H9 (cell line): ENCODE results near the gene PANX2. TPM values are rescaled to one million over a fixed set of nuclear protein-coding genes. Genes with fewer than 3 reads are reported as not detected.

ENCODE experiments used
- DNase-seq: peaks from one replicate; pipeline ENCODE4 v3.0.0-alpha.2; 2017
- H2AFZ ChIP-seq: one replicate; pipeline ENCODE4 v1.6.1; 2013; ENCODE audit warnings: mild to moderate bottlenecking, low read length, control low read depth, moderate library complexity
- H2AK5ac ChIP-seq: 2 replicates; pipeline ENCODE4 v1.6.1; 2013; ENCODE audit warnings: low read length, control low read depth, mixed read lengths; ENCODE audit not compliant: insufficient read length
- H2BK120ac ChIP-seq: one replicate; pipeline ENCODE4 v1.6.1; 2013; ENCODE audit warnings: low read depth, mild to moderate bottlenecking, low read length, control low read depth, inconsistent platforms; ENCODE audit not compliant: poor library complexity, severe bottlenecking
- H2BK12ac ChIP-seq: 2 replicates; pipeline ENCODE4 v1.6.1; 2013; ENCODE audit warnings: low read length, control low read depth, mixed read lengths, low read depth; ENCODE audit not compliant: insufficient read length
- H2BK15ac ChIP-seq: 2 replicates; pipeline ENCODE4 v1.6.1; 2013; ENCODE audit warnings: low read depth, low read length, control low read depth
- H2BK20ac ChIP-seq: one replicate; pipeline ENCODE4 v1.6.1; 2013; ENCODE audit warnings: low read depth, mild to moderate bottlenecking, low read length, control low read depth, inconsistent platforms; ENCODE audit not compliant: poor library complexity, severe bottlenecking
- H2BK5ac ChIP-seq: 2 replicates; pipeline ENCODE4 v1.6.1; 2013; ENCODE audit warnings: low read length, control low read depth, mixed read lengths; ENCODE audit not compliant: insufficient read length
- H3K14ac ChIP-seq: 2 replicates; pipeline ENCODE4 v1.6.1; 2013; ENCODE audit warnings: low read length, control low read depth; ENCODE audit not compliant: insufficient read depth
- H3K18ac ChIP-seq: 2 replicates; pipeline ENCODE4 v1.6.1; 2013; ENCODE audit warnings: low read depth, mild to moderate bottlenecking, mixed read lengths, low read length, control low read depth; ENCODE audit not compliant: insufficient read length
- H3K23ac ChIP-seq: 2 replicates; pipeline ENCODE4 v1.6.1; 2013; ENCODE audit warnings: low read length, control low read depth, mixed read lengths, low read depth; ENCODE audit not compliant: insufficient read length
- H3K23me2 ChIP-seq: 2 replicates; pipeline ENCODE4 v1.6.1; 2013; ENCODE audit warnings: low read depth, mild to moderate bottlenecking, mixed read lengths, low read length, control low read depth; ENCODE audit not compliant: insufficient read length, poor library complexity, severe bottlenecking
- H3K27ac ChIP-seq: 2 replicates; pipeline ENCODE4 v1.5.1; 2013; ENCODE audit warnings: low read length, control low read depth, mixed read lengths, low read depth; ENCODE audit not compliant: insufficient read length
- H3K27me3 ChIP-seq: 2 replicates; pipeline ENCODE4 v1.6.1; 2013; ENCODE audit warnings: low read length, control low read depth, inconsistent platforms; ENCODE audit not compliant: insufficient read depth
- H3K4ac ChIP-seq: 2 replicates; pipeline ENCODE4 v1.6.1; 2013; ENCODE audit warnings: low read depth, mild to moderate bottlenecking, control low read depth, inconsistent platforms, low read length, moderate library complexity
- H3K4me1 ChIP-seq: 2 replicates; pipeline ENCODE4 v1.6.1; 2013; ENCODE audit warnings: low read length, control low read depth, inconsistent platforms; ENCODE audit not compliant: insufficient read depth
- H3K4me2 ChIP-seq: 2 replicates; pipeline ENCODE4 v1.6.1; 2013; ENCODE audit warnings: low read length, control low read depth, mixed read lengths; ENCODE audit not compliant: insufficient read length, insufficient read depth
- H3K56ac ChIP-seq: 2 replicates; pipeline ENCODE4 v1.6.1; 2013; ENCODE audit warnings: low read depth, mild to moderate bottlenecking, mixed read lengths, low read length, control low read depth; ENCODE audit not compliant: insufficient read length
- H3K79me1 ChIP-seq: 2 replicates; pipeline ENCODE4 v1.6.1; 2013; ENCODE audit warnings: low read depth, mild to moderate bottlenecking, moderate library complexity, low read length, control low read depth, inconsistent platforms; ENCODE audit not compliant: insufficient read depth, poor library complexity, severe bottlenecking
- H3K79me2 ChIP-seq: 2 replicates; pipeline ENCODE4 v1.6.1; 2013; ENCODE audit warnings: low read length, control low read depth, inconsistent platforms; ENCODE audit not compliant: insufficient read depth
- H3K9ac ChIP-seq: 2 replicates; pipeline ENCODE4 v1.6.1; 2013; ENCODE audit warnings: low read length, control low read depth, mixed read lengths; ENCODE audit not compliant: insufficient read length; ENCODE audit errors: extremely low read depth
- H3K9me3 ChIP-seq: one replicate; pipeline ENCODE4 v1.6.1; 2013; ENCODE audit warnings: low read depth, low read length, inconsistent platforms; ENCODE audit not compliant: control insufficient read depth
- H3T11ph ChIP-seq: one replicate; pipeline ENCODE4 v1.6.1; 2013; ENCODE audit warnings: mild to moderate bottlenecking, low read length, control low read depth, inconsistent platforms
- H4K20me1 ChIP-seq: one replicate; pipeline ENCODE4 v1.6.1; 2013; ENCODE audit not compliant: control insufficient read depth, insufficient read length, insufficient read depth
- H4K5ac ChIP-seq: 2 replicates; pipeline ENCODE4 v1.6.1; 2013; ENCODE audit warnings: low read depth, mild to moderate bottlenecking, mixed read lengths, low read length, control low read depth; ENCODE audit not compliant: insufficient read length
- H4K8ac ChIP-seq: replicated peaks from 2 replicates; pipeline ENCODE4 v1.6.1; 2013; ENCODE audit warnings: low read length, control low read depth, mixed read lengths, low read depth; ENCODE audit not compliant: insufficient read length
- H4K91ac ChIP-seq: 2 replicates; pipeline ENCODE4 v1.6.1; 2013; ENCODE audit warnings: low read depth, mild to moderate bottlenecking, moderate library complexity, mixed read lengths, low read length, control low read depth; ENCODE audit not compliant: insufficient read length
- H3K27ac Mint-ChIP-seq, 3 experiments: 2 replicates in 2 of 3; 3 replicates in 1 of 3; pipeline ENCODE4 v1.8.0; 2020 to 2021; ENCODE audit warnings: mixed read lengths in 3 of 3, mild to moderate bottlenecking in 1 of 3, moderate library complexity in 1 of 3
- H3K27me3 Mint-ChIP-seq: 2 replicates; pipeline ENCODE4 v1.8.0; 2021; ENCODE audit warnings: low read depth, mild to moderate bottlenecking, moderate library complexity, mixed read lengths
- H3K36me3 Mint-ChIP-seq, 3 experiments: 2 replicates in 2 of 3; 3 replicates in 1 of 3; pipeline ENCODE4 v1.8.0; 2020 to 2021; ENCODE audit warnings: low read depth in 3 of 3, mixed read lengths in 3 of 3; ENCODE audit not compliant: insufficient read depth in 1 of 3
- H3K4me1 Mint-ChIP-seq, 2 experiments: 2 replicates each; pipeline ENCODE4 v1.8.0; 2020; ENCODE audit warnings: mixed read lengths in 2 of 2
- H3K4me3 Mint-ChIP-seq, 2 experiments: 2 replicates in 1 of 2; 3 replicates in 1 of 2; pipeline ENCODE4 v1.8.0; 2020 to 2021; ENCODE audit warnings: mild to moderate bottlenecking in 2 of 2, mixed read lengths in 2 of 2, moderate library complexity in 1 of 2
- H3K9me3 Mint-ChIP-seq, 2 experiments: 2 replicates in 1 of 2; 3 replicates in 1 of 2; pipeline ENCODE4 v1.8.0; 2020; ENCODE audit warnings: mild to moderate bottlenecking in 2 of 2, mixed read lengths in 2 of 2, moderate library complexity in 1 of 2
- CTCF ChIP-seq: fragments of 200-600 bp; sonication (generic); conservative IDR thresholded peaks from 3 replicates; pipeline ENCODE4 v1.8.0; 2021; ENCODE audit warnings: antibody characterized with exemption, mild to moderate bottlenecking
- WGBS: extraction: QIAGEN DNeasy Blood & Tissue Kit; methylation state at CpG from one replicate; pipeline ENCODE4 v1.1.7; 2013; ENCODE audit warnings: missing lambda C conversion rate, low lambda C conversion rate, mixed read lengths; ENCODE audit not compliant: insufficient read length; ENCODE audit errors: extremely low coverage; 5-methylcytosine and 5-hydroxymethylcytosine counted together
- total RNA-seq: library from RNA; stranded (reverse); gene quantifications from 2 replicates; pipeline ENCODE4 v1.2.1, GENCODE V29; 2021

The PANX2 gene
- total RNA-seq, 1 experiment from 2014 or later: 8.0 TPM

DNA sequence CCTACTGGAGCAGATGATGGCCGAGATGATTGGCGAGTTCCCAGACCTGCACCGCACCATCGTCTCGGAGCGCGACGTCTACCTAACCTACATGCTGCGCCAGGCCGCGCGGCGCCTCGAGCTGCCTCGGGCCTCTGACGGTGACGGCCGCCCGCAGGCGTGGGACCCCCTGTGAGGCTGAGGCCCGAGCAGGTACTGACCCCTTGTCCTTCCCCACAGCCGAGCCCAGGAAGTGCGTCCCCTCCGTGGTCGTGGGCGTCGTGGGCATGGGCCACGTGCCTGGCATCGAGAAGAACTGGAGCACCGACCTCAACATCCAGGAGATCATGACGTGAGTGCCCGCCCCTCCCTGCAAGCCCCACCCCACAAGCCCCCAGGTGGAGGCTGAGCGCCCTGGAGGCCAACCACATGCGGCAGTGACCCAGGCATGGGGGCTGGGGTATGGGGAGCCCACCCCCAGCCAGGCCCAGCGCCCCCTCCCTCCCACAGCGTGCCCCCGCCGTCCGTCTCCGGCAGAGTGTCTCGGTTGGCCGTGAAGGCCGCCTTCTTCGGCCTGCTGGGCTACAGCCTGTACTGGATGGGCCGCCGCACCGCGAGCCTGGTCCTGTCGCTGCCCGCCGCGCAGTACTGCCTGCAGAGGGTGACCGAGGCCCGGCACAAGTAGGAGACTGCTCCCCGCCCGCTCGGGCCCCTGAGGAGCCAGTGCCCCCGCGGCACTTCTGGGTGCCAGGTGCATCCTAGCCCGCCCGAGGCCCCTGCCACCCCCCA is 27.5 kb downstream of the PANX2 start:
- H3K4me3 Mint-ChIP-seq: peak overlapping the region in 1 of 2 experiments; percentile 42; a peak in 1 of 5 replicates
- Histone ChIP-seq H3K9ac (no peak overlapping the region), H3K27ac (no peak overlapping the region), H4K8ac (no peak overlapping the region), H2BK20ac (no peak overlapping the region), H3K27me3 (no peaks in the 10 kb centered on the region), H2BK15ac (no peak overlapping the region), H3K23me2 (peaks cover 13% of the 10 kb centered on the region), H3K14ac (no peak overlapping the region), H2BK5ac (no peak overlapping the region), H3K79me2 (no peaks in the 10 kb centered on the region), H2AK5ac (no peak overlapping the region), H4K91ac (no peak overlapping the region), H3K4me2 (no peak overlapping the region), H2AFZ (no peak overlapping the region), H4K20me1 (peaks cover 3% of the 10 kb centered on the region), H3K9me3 (no peaks in the 10 kb centered on the region), H3K4me1 (no peaks in the 10 kb centered on the region), H3K56ac (no peak overlapping the region), H3K79me1 (no peaks in the 10 kb centered on the region), H3K18ac (no peak overlapping the region), H3K4ac (no peak overlapping the region), H2BK120ac (no peak overlapping the region), H4K5ac (no peak overlapping the region), H3T11ph (no peak overlapping the region), H3K23ac (no peak overlapping the region), H2BK12ac (no peak overlapping the region)
- H3K27ac Mint-ChIP-seq: peak overlapping the region in 1 of 3 experiments; percentile 74; a peak in 1 of 7 replicates
- no peak for DNase-seq
- H3K36me3 Mint-ChIP-seq: peaks cover 7 to 25% (median 13%) of the 10 kb centered on the region in 3 experiments
- no peaks in the 10 kb centered on the region for H3K27me3 Mint-ChIP-seq
- TF ChIP-seq CTCF: no peak
- peaks cover 10 to 11% of the 10 kb centered on the region in 2 experiments for H3K4me1 Mint-ChIP-seq
- WGBS: no CpG with 5 or more reads among the region's 61 CpGs
- peaks cover 2 to 3% of the 10 kb centered on the region in 2 experiments; a peak in 3 of 5 replicates for H3K9me3 Mint-ChIP-seq
